Adipose tissue (tissue), 3 donors: ENCODE measurements around the gene DNAJC21. TPM values are rescaled to one million over a fixed set of nuclear protein-coding genes. Genes with fewer than 3 reads are reported as not detected.

Experiments
- H3K27ac ChIP-seq: one replicate; pipeline ENCODE4 v1.5.1; 2013; ENCODE audit warnings: low read depth, low read length
- WGBS, 3 donors: extraction: QIAGEN DNeasy Blood & Tissue Kit; methylation state at CpG; one replicate each; pipeline ENCODE4 v1.1.7; 2013; 5-methylcytosine and 5-hydroxymethylcytosine counted together
- polyA plus RNA-seq, 3 donors: library from polyadenylated mRNA; stranded (reverse); fragments of 200-250 nt; gene quantifications; one replicate each; pipeline ENCODE4 v1.2.3, GENCODE V29; 2013
- donor health status: healthy with polysubstance abuse.
- donor health status: Bipolar disorder and iron deficiency.
- donor health status: healthy.

The DNAJC21 gene
- 10 to 100 TPM; 21.5 to 22.5 (median 22.1) TPM for polyA plus RNA-seq

GRCh38 chr5:34929134-34929719 lies at the start of gene DNAJC21:
Gene DNAJC21 (plus strand): TSS chr5:34929559. CDS start chr5:34929820, 261 bp downstream.
- WGBS, 3 donors, result 0 to 1% (median 0%) methylated on average over 58 to 63 of the region's 63 CpGs
- peak within 1 kb of the TSS; percentile 78 for H3K27ac ChIP-seq

- no peak overlapping the region for H3K27ac ChIP-seq
Measured at GRCh38 chr5:34881246-34881645, 48.1 kb upstream of the DNAJC21 start.

- H3K27ac ChIP-seq, result no peak overlapping the region
- 88 to 91% (median 89%) methylated on average over 3 of the region's 3 CpGs for WGBS, 3 donors
Measured at GRCh38 chr5:34886392-34887119, 42.8 kb upstream of the DNAJC21 start.

- 94 to 100% (median 95%) methylated on average over 1 of the region's 1 CpG for WGBS, 3 donors
- no peak overlapping the region for H3K27ac ChIP-seq
Measured at GRCh38 chr5:34889394-34889793, 40.0 kb upstream of the DNAJC21 start.

- no peak overlapping the region for H3K27ac ChIP-seq
- WGBS, 3 donors, result 64 to 73% (median 71%) methylated on average over 5 of the region's 5 CpGs
Measured at GRCh38 chr5:34891981-34892380, 37.4 kb upstream of the DNAJC21 start.

- no peak overlapping the region for H3K27ac ChIP-seq
- 85 to 93% (median 88%) methylated on average over 6 of the region's 6 CpGs for WGBS, 3 donors
Measured at GRCh38 chr5:34892414-34892813, 36.9 kb upstream of the DNAJC21 start.

GRCh38 chr5:34894716-34895115 lies 34.6 kb upstream of the DNAJC21 start:
- WGBS, 3 donors, result 93 to 100% (median 97%) methylated on average over 1 of the region's 1 CpG
- H3K27ac ChIP-seq, result no peak overlapping the region

- WGBS, 3 donors, result 69 to 94% (median 92%) methylated on average over 2 of the region's 2 CpGs
- no peak overlapping the region for H3K27ac ChIP-seq
Measured at GRCh38 chr5:34895641-34896419, 33.5 kb upstream of the DNAJC21 start.

- H3K27ac ChIP-seq, result no peak overlapping the region
Measured at GRCh38 chr5:34897646-34898045, 31.7 kb upstream of the DNAJC21 start.

- 2 to 3% (median 2%) methylated on average over 3 of the region's 3 CpGs for WGBS, 3 donors
- no peak overlapping the region for H3K27ac ChIP-seq
Measured at GRCh38 chr5:34898258-34898895, 31.0 kb upstream of the DNAJC21 start.

GRCh38 chr5:34899066-34899465 lies 30.3 kb upstream of the DNAJC21 start:
- no peak overlapping the region for H3K27ac ChIP-seq
- WGBS, 3 donors, result 84 to 94% (median 92%) methylated on average over 2 of the region's 2 CpGs

- no peak overlapping the region for H3K27ac ChIP-seq
- WGBS, 3 donors, result 91 to 94% (median 94%) methylated on average over 6 of the region's 6 CpGs
Measured at GRCh38 chr5:34900652-34901051, 28.7 kb upstream of the DNAJC21 start.

- no peak overlapping the region for H3K27ac ChIP-seq
- 61 to 100% (median 66%) methylated on average over 1 of the region's 1 CpG for WGBS, 3 donors
Measured at GRCh38 chr5:34903260-34903659, 26.1 kb upstream of the DNAJC21 start.

- no peak overlapping the region for H3K27ac ChIP-seq
- WGBS, 3 donors, result 83 to 89% (median 87%) methylated on average over 2 of the region's 2 CpGs
Measured at GRCh38 chr5:34905564-34905963, 23.8 kb upstream of the DNAJC21 start.

GRCh38 chr5:34913072-34913471 lies 16.3 kb upstream of the DNAJC21 start:
- WGBS, 3 donors, result 63 to 88% (median 75%) methylated on average over 2 of the region's 2 CpGs

GRCh38 chr5:34914671-34915138 lies 14.7 kb upstream of the DNAJC21 start:
- WGBS, 3 donors, result 1 to 3% (median 2%) methylated on average over 20 of the region's 20 CpGs
- no peak overlapping the region for H3K27ac ChIP-seq

More at GRCh38 chr5:34913072-34913471, 16.3 kb upstream of the DNAJC21 start:
- no peak overlapping the region for H3K27ac ChIP-seq

- 0% methylated on average over 67 of the region's 67 CpGs for WGBS, 3 donors
- H3K27ac ChIP-seq, result no peak within 1 kb of the TSS
Measured at GRCh38 chr5:34915139-34915855, 14.1 kb upstream of the DNAJC21 start, which contains the start of the genes BRIX1 and RAD1. Gene BRIX1 (plus strand): TSS chr5:34915711. CDS start chr5:34915739, 28 bp downstream. Gene RAD1 (minus strand): TSS chr5:34915504. CDS start chr5:34914892, 612 bp downstream.

- 0 to 1% (median 0%) methylated on average over 20 of the region's 20 CpGs for WGBS, 3 donors
- H3K27ac ChIP-seq, result no peak overlapping the region
Measured at GRCh38 chr5:34915856-34916192, 13.5 kb upstream of the DNAJC21 start.
